HepG2 (cell line): Measurements from ENCODE around the gene RANBP3L. TPM values are rescaled to one million over a fixed set of nuclear protein-coding genes. Genes with fewer than 3 reads are reported as not detected.

ENCODE experiments used
- ATAC-seq: fragments of 200-7000 bp; cut with Tn5 transposase; 3 replicates; pipeline ENCODE4 v1.9.1; 2020; ENCODE audit warnings: mild to moderate bottlenecking, moderate library complexity
- BruUV-seq: library from RNA; stranded (reverse); fragments of 400-500 nt; replicated peaks from 2 replicates; lab custom pipeline; 2021; lab: Mats Ljungman, UMichigan
- CTCF ChIA-PET: fragments of 300-600 bp; formaldehyde crosslinking; extraction: SDS; loops from one replicate; lab custom pipeline; 2021; ENCODE audit warnings: low total read pairs, inconsistent platforms, low intra/inter-chr PET ratio; lab: Yijun Ruan, JAX
- POLR2A ChIA-PET: fragments of 350-600 bp; sonication (Branson Sonifier 250); formaldehyde crosslinking; loops from one replicate; lab custom pipeline; 2020; ENCODE audit warnings: antibody characterized with exemption, inconsistent platforms; lab: Yijun Ruan, JAX
- DNase-seq: peaks from one replicate; pipeline ENCODE4 v3.0.0-alpha.2; 2015; ENCODE audit warnings: low spot score
- FAIRE-seq: peaks from 3 replicates; lab custom pipeline; 2011; peaks lifted over from hg19 to GRCh38; lab: Jason Lieb, UNC
- H2AFZ ChIP-seq: one replicate; pipeline ENCODE4 v1.6.1; 2011; ENCODE audit warnings: low read length, inconsistent platforms
- H3K27ac ChIP-seq: fragments of 300-600 bp; 3 replicates; pipeline ENCODE4 v1.8.0; 2011; ENCODE audit warnings: mixed run types, mild to moderate bottlenecking, mixed read lengths, low read length, inconsistent platforms; ENCODE audit not compliant: insufficient read depth; ENCODE audit errors: extremely low read length
- H3K27me3 ChIP-seq, 2 experiments: fragments of 200-600 bp in 1 of 2; 2 replicates in 1 of 2; 3 replicates in 1 of 2; pipeline versions ENCODE4 v1.6.0 to v1.8.0; 2011; ENCODE audit warnings: low read length in 2 of 2, mild to moderate bottlenecking in 2 of 2, moderate library complexity in 2 of 2, inconsistent platforms in 1 of 2; ENCODE audit not compliant: insufficient read depth in 2 of 2, control insufficient read depth in 1 of 2
- H3K36me3 ChIP-seq, 2 experiments: fragments of 200-600 bp in 1 of 2; replicated peaks in 1 of 2; 2 replicates in 1 of 2; 3 replicates in 1 of 2; pipeline versions ENCODE4 v1.5.1 to v1.8.0; 2011; ENCODE audit warnings: low read length in 2 of 2, inconsistent platforms in 1 of 2; ENCODE audit not compliant: insufficient read depth in 2 of 2, control insufficient read depth in 1 of 2
- H3K4me1 ChIP-seq: 2 replicates; pipeline ENCODE4 v1.5.1; 2012; ENCODE audit warnings: low read length, inconsistent platforms; ENCODE audit not compliant: insufficient read depth
- H3K4me2 ChIP-seq: 2 replicates; pipeline ENCODE4 v1.6.0; 2011; ENCODE audit warnings: low read depth, low read length, inconsistent platforms
- H3K4me3 ChIP-seq, 3 experiments: fragments of 200-600 bp in 1 of 3; sonication (generic), shearing (Covaris generic) in 1 of 3; replicated peaks in 1 of 3; 2 replicates each; pipeline ENCODE4 v1.5.1; 2011 to 2016; ENCODE audit warnings: low read length in 3 of 3, inconsistent platforms in 2 of 3, low read depth in 2 of 3, mild to moderate bottlenecking in 2 of 3, control low read depth in 1 of 3, mixed read lengths in 1 of 3; ENCODE audit not compliant: insufficient read depth in 1 of 3
- H3K79me2 ChIP-seq: one replicate; pipeline ENCODE4 v1.6.1; 2011; ENCODE audit warnings: low read length, inconsistent platforms; ENCODE audit not compliant: insufficient read depth
- H3K9ac ChIP-seq: 2 replicates; pipeline ENCODE4 v1.6.0; 2011; ENCODE audit warnings: mild to moderate bottlenecking, low read depth, low read length, inconsistent platforms; ENCODE audit not compliant: insufficient read depth
- H3K9me3 ChIP-seq: 2 replicates; pipeline ENCODE4 v1.5.1; 2012; ENCODE audit warnings: mild to moderate bottlenecking, low read length
- H4K20me1 ChIP-seq: 2 replicates; pipeline ENCODE4 v1.6.0; 2011; ENCODE audit warnings: inconsistent platforms, mild to moderate bottlenecking, low read length, moderate library complexity; ENCODE audit not compliant: insufficient read depth
- CTCF ChIP-seq: sonication (generic); formaldehyde crosslinking; IDR thresholded peaks from 2 replicates; pipeline ENCODE4 v1.5.0; 2020; ENCODE audit warnings: mild to moderate bottlenecking, missing genetic modification reagents, moderate library complexity
- HMGXB4 ChIP-seq, 2 experiments: sonication (generic) in 1 of 2; formaldehyde crosslinking in 1 of 2; IDR thresholded peaks; 2 replicates each; pipeline versions ENCODE4 v1.4.0 to v1.6.1; 2018 to 2020; ENCODE audit warnings: missing genetic modification reagents in 2 of 2, borderline replicate concordance in 1 of 2, low read depth in 1 of 2, mild to moderate bottlenecking in 1 of 2, missing biosample characterization in 1 of 2
- MIER2 ChIP-seq: IDR thresholded peaks from 2 replicates; pipeline ENCODE4 v1.6.1; 2016; ENCODE audit warnings: missing biosample characterization, missing genetic modification reagents
- SMC3 ChIP-seq: IDR thresholded peaks from 2 replicates; pipeline ENCODE4 v1.6.1; 2011; ENCODE audit warnings: low read length, improper control_type of control experiment
- SP1 ChIP-seq, 2 experiments: fragments of 450-650 bp in 1 of 2; sonication (generic) in 1 of 2; formaldehyde crosslinking in 1 of 2; IDR thresholded peaks; 2 replicates each; pipeline versions ENCODE4 v1.4.0 to v1.6.1; 2016 to 2020; ENCODE audit warnings: missing genetic modification reagents in 1 of 2
- SRSF1 ChIP-seq: fragments of 200-400 bp; formaldehyde crosslinking; optimal IDR thresholded peaks from 2 replicates; pipeline ENCODE3; 2017; ENCODE audit warnings: mild to moderate bottlenecking, low read depth, low read length, moderate library complexity
- STAG1 ChIP-seq: sonication (generic); formaldehyde crosslinking; IDR thresholded peaks from 2 replicates; pipeline ENCODE4 v1.4.0; 2020; ENCODE audit warnings: missing genetic modification reagents
- TMF1 ChIP-seq: sonication (generic); formaldehyde crosslinking; IDR thresholded peaks from 2 replicates; pipeline ENCODE4 v1.8.1; 2022; ENCODE audit warnings: low read depth, missing genetic modification reagents
- ZNF766 ChIP-seq: sonication (generic); formaldehyde crosslinking; IDR thresholded peaks from 2 replicates; pipeline ENCODE4 v1.5.0; 2020; ENCODE audit warnings: missing genetic modification reagents, borderline replicate concordance
- WGBS: methylation state at CpG from one replicate; pipeline ENCODE4 v1.1.6; 2017; ENCODE audit warnings: low lambda C conversion rate; 5-methylcytosine and 5-hydroxymethylcytosine counted together
- in situ Hi-C: cut with HindIII; loops from 2 replicates; pipeline ENCODE4 v1.10.0; 2017; ENCODE audit warnings: low pct_unique_long_range_greater_than_20kb; ENCODE audit not compliant: extremely low pct_ligation_motif_present
- intact Hi-C: fragments of 100-400 bp; cut with micrococcal nuclease; formaldehyde crosslinking; loops from one replicate; pipeline ENCODE4 v1.10.0; 2022; ENCODE audit not compliant: unreplicated experiment
- polyA plus RNA-seq, 8 experiments: library from polyadenylated mRNA; depleted of rRNA in 3 of 8; stranded (reverse) in 7 of 8; unstranded in 1 of 8; fragments of >200 nt; fragmentation: Illumina TruSeq in 4 of 8; extraction: Trizol in 4 of 8; gene quantifications; 2 replicates each; pipeline versions ENCODE4 v1.2.1 to v1.2.3, GENCODE V29; 2011 to 2016; ENCODE audit warnings: low read depth in 4 of 8, missing spikeins in 1 of 8, mixed read lengths in 1 of 8; ENCODE audit not compliant: insufficient read depth in 1 of 8
- total RNA-seq, 5 experiments: library from RNA; depleted of rRNA; stranded (reverse); fragments of >200 nt; fragmentation: Illumina TruSeq; extraction: Trizol; gene quantifications; 2 replicates each; pipeline ENCODE4 v1.2.3, GENCODE V29; 2016; ENCODE audit warnings: low read depth in 1 of 5
- TF ChIP-seq, protein P1 (sequence below): sonication (generic); formaldehyde crosslinking; IDR thresholded peaks from 2 replicates; pipeline ENCODE4 v1.4.0; 2020; ENCODE audit warnings: mild to moderate bottlenecking, low read depth, missing genetic modification reagents

Gene RANBP3L
- total and polyA plus RNA-seq, 2 of the 13 experiments (the other 11 are each of a cell fraction or from before 2014, with no cell fraction given) = 0.09 TPM; not detected in 1

- no peak overlapping the region for H3K4me3 ChIP-seq
- intact Hi-C loops (loop anchor here (1.0 to 2.0 kb wide), 2 partner anchors 50 to 293 kb away; no protein-coding TSS in a partner anchor), in situ Hi-C loops (no loop called here)
- no peaks in the 10 kb centered on the region for H3K27me3 ChIP-seq
- ATAC-seq = no peak
- H3K27ac ChIP-seq = no peak overlapping the region
- H3K4me1 ChIP-seq = no peaks in the 10 kb centered on the region
- H3K4me2 ChIP-seq = no peak overlapping the region
- ChIA-PET CTCF (interaction anchor here (1.3 to 2.6 kb wide), 2 partner anchors 90 to 293 kb away, joined by 6 to 7 read pairs; no protein-coding TSS in a partner anchor), POLR2A (no interaction called here)
- FAIRE-seq = no peak
- peak; percentile 19 for DNase-seq
- H3K79me2 ChIP-seq = no peaks in the 10 kb centered on the region
- H4K20me1 ChIP-seq = no peaks in the 10 kb centered on the region; the same call in 1 of the 2 replicates
- H3K9me3 ChIP-seq = no peaks in the 10 kb centered on the region
- peaks cover 6 to 55% of the 10 kb centered on the region in 2 experiments; a peak in 4 of 5 replicates for H3K36me3 ChIP-seq
- 100% methylated on average over 3 of the region's 3 CpGs for WGBS
- no peak overlapping the region for H3K9ac ChIP-seq
- no peak overlapping the region for H2AFZ ChIP-seq
- no peak for TF ChIP-seq TMF1 (CRISPR knock-in tag)
- no peak for TF ChIP-seq SP1 (IDR thresholded peaks at IDR 0.05)
- TF ChIP-seq SP1 (CRISPR knock-in tag; IDR thresholded peaks at IDR 0.05) = no peak
- peak; percentile 8; the same call in 1 of the 2 replicates for TF ChIP-seq SMC3
- TF ChIP-seq ZNF766 (CRISPR knock-in tag) = no peak
- no peak for TF ChIP-seq SRSF1
- TF ChIP-seq STAG1 (CRISPR knock-in tag) = peak; percentile 66
- TF ChIP-seq, protein P1, sequence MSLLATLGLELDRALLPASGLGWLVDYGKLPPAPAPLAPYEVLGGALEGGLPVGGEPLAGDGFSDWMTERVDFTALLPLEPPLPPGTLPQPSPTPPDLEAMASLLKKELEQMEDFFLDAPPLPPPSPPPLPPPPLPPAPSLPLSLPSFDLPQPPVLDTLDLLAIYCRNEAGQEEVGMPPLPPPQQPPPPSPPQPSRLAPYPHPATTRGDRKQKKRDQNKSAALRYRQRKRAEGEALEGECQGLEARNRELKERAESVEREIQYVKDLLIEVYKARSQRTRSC = no peak
- peak; percentile 39 for TF ChIP-seq CTCF (CRISPR knock-in tag)
- TF ChIP-seq HMGXB4 (CRISPR knock-in tag; IDR thresholded peaks at IDR 0.05; ENCODE audit: borderline replicate concordance in 1 of 2, low read depth in 1 of 2) = no peak
- no peak for TF ChIP-seq MIER2 (CRISPR knock-in tag)
- TF ChIP-seq, all 625 proteins: peak for 3
- BruUV-seq = no TSS peak
Observed at GRCh38 chr5:36214436-36214835, 87.3 kb downstream of the RANBP3L start.
